ENCODE results near the gene GTPBP3.
"Not testable (repeated sequence)": the region's sequence is repeated elsewhere in the genome, so short reads cannot be mapped to it uniquely, and the experiment has no call there.

GTPBP3 gene

DNA sequence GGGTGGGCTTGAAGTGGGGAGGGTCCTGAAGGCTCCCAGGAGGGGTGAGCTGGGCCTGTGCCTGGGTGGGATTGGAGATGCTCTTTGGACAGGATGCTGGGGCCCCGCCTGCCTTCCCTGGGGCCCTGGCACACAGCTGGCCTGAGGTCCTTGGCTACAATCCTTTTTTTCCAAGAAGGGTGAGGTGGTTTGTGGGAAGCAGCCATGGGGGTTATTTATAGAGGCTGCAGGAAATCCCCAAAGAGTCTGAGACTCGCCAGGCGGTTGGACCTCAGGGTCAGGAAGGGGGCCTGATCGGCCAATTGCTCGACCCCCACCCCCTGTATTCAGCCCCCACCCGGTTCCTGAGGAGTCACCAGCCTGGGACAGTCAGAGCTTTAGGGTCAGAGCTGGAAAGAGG, 10.0 kb downstream of the GTPBP3 start:
- DNase-seq: no peak

DNA sequence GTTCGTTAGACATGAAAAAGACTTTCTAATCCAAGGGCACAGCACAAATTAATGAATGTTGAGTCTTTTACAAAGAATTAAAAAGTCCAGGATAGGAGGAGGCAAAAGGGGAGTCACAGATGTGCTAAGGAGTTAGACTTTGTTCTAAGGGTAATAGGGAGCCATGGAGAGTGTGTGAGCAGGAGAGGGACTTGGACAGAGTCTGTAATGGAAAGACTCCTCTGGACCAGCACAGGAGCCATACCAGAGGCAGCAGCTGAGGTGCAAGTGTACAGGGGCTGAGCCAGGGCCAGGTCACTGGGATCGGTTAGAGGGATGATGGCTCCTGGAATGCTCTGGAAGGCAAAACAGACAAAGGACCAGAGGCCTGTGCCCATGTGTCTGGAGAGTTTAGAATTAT, 10.5 kb downstream of the GTPBP3 start:
- DNase-seq: no peak

DNA sequence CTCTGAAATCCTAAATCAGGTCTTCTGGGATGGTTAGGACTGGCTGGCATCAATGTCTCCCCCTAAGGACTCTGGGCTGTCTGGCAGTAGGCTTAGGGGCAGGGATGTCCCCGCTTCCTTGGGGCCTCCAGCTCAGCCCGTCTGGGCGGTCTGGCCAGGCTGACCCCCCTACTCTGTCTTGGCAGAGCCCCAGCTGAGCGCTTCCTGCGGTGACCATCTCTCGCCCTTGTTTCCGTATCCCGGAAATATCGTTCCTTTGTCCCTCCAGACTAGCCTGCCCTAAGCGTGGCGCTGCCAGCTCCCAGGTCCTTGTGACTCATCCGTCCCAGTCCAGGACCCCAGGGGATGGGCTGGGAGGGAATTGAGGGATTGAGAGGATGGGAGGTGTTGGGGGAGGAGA, 11.3 kb downstream of the GTPBP3 start:
- DNase-seq: no peak

DNA sequence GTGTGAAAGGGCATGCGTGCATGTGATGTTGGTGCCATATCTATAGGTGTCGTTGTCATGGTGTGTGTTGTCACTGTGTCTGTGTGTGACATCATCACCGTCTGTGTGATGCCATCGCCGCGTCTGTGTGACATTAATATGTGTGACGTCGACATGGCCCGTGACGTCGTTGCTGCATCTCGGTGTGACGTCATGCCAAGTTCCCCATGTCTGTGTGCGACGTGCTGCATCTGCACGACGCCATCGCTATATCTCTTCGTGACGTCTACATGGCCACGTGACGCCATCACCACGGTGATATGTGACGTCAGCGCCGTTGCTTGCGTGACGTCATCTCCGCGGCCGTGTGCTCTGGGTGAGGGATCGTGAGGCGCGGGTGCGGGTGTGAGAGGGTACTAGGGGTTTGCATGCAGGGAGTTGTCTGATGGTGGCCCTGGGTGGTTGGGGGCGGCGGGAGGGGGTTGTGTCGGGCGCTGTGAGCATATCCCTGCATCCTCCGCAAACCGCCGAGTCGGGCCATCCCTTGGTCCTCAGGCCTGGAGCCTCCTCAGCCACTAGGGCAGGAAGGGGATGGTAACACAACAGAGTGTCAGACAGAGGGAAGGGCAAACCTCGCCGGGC, 14.6 kb downstream of the GTPBP3 start:
- no peak for DNase-seq

DNA sequence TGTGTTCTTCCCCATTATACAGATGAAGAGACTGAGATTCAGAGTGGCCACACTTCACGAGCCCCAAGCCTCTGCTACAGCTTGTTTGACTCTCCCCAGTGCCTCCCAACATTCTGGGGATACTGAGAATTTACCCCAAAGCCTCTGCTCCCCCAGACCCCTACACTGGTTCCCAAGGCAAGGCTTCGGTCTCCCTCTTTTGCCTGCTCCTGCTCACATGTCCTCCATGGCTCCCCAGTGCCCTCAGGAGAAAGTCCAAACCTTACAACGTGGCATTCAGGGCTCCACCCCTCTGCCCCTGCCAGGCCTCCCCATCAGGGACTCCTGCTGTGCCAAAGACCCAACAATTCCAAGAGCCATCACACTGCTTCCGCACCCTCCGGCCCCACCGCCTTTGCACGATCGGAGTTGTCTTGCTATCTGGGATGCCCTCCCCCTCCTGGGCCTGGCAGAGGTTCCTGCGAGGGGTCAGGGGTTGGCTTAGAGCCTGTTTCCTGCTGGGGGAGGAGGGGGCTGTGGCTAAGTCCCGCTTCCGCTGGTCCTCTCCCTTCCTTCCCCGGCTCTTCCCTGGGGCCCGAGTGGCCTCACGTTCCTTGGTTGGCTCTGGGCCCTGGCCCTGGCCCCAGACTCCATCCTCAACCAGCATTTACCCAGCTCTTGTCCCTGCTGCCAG, 15.4 kb downstream of the GTPBP3 start:
- no peak for DNase-seq

DNA sequence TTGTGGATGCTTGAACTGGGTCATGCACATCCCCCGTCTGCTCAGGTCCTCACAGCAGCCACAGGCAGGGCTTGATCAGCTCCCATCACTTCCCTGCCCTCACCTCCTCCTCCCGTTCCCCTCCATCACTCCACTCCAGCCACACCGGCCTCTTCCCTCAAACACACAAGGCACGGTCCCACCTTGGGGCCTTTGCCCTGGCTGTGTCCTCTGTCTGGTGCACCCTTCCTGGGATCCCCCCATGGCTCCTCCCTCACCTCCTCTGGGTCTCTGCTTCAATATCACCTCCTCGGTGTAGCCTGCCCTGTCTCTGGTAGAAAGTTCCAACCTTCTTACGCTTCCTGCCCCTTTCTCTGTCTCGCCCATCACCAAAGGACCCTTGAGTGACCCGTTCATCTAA, 16.0 kb downstream of the GTPBP3 start:
- no peak for DNase-seq

DNA sequence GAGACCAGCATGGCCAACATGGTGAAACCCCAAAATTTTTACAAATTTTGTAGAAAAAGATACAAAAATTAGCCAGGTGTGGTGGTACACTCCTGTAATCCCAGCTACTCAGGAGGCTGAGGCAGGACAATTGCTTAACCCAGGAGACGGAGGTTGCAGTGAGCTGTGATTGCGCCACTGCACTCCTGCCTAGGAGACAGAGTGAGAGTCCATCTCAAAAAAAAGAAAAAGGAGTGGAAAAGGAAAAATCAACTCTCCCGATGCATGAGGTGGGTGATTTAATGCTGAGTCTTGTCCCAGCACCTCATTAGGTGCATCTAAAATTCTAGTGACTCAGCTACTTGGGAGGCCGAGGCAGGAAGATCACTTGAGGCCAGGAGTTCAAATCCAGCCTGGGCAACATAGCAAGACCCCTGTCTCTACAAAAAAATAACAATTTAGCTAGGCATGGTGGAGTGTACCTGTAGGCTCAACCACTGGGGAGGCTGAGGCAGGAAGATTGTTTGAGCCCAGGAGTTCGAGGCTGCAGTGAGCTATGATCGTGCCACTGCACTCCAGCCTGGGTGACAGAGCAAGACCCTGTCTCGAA, 19.8 kb downstream of the GTPBP3 start:
- DNase-seq: no peak

DNA sequence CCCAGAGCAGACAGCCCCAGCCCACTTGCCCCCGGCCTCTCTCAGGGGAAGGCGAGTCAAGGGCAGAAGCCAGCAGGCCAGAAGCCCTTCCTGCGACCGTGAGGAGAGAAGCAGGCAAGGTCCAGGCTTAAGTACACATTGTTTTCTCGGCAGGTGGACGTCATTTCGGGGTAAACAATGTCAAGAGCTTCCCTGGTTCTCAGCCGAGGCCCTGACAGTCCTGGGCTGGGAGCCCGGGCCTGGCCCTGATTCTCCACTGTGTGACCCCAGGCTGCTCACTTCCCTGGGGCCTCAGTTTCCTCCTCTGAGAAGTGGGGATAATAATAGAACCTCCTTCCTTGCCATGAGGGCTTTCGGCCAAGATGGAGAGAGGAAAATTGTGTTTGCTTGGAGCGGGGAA, 20.4 kb downstream of the GTPBP3 start:
- DNase-seq: no peak

DNA sequence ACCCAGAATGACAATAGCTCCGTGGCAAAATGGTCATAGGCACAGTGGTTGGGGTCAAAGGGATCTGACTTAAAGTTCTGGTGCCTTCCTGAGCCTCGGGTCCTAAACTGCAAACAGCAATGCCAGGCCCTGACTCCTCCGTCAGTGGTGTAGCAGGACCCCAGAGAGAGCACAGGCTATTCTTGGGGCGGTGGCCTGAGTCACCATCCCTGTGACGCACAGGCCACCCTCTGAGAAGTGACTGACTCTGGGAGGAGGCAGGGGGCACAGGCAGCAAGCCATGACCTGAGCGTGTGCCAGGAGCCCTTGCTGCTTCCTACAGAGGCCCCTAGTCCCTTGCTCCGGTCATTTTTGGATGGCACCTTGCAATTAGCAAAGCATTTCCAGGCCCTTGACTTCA, 21.0 kb downstream of the GTPBP3 start:
- no peak for DNase-seq

DNA sequence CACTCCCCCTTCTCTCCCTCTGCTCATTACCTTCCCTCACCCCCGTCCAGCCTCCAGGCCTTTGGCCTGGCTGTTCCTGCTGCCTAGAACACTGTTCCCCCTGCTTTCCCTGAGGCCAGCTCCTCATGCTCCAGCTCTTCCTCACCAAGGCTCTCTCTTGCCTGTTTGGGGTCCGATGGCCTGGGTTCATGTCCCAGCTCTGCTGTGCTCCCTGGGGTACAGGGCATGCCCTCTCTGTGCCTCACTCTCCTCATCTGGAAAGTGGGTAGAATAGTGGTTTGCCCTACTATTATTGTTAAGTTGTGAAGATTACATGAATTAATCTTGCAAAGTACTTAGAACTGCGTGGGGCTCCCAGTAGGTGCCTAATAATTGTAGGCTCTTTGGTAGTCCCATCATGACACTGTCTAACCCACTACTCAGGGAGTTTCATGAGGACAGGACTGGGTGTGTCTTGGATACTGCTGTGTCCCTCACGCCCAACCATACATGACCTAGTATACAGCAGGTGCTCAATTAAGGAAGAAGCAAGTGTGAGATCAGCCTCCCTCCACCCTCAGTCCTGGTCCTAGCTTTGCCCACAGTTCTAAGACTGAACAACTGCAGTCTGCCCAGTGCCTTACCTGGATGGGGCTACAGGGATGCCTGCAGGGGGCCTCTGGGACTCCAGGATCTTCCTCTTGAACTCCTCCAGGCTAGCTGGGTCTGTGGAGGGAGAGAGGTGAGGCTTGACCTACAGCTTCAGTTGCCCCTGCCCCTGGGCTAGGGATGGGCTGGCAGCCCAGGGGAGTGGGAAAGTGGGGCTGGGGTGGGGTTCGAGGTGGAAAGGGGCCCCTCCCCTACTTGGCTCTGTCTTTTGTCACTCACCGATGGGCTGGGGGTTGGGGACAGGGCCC, 22.8 kb downstream of the GTPBP3 start:
- DNase-seq: no peak

DNA sequence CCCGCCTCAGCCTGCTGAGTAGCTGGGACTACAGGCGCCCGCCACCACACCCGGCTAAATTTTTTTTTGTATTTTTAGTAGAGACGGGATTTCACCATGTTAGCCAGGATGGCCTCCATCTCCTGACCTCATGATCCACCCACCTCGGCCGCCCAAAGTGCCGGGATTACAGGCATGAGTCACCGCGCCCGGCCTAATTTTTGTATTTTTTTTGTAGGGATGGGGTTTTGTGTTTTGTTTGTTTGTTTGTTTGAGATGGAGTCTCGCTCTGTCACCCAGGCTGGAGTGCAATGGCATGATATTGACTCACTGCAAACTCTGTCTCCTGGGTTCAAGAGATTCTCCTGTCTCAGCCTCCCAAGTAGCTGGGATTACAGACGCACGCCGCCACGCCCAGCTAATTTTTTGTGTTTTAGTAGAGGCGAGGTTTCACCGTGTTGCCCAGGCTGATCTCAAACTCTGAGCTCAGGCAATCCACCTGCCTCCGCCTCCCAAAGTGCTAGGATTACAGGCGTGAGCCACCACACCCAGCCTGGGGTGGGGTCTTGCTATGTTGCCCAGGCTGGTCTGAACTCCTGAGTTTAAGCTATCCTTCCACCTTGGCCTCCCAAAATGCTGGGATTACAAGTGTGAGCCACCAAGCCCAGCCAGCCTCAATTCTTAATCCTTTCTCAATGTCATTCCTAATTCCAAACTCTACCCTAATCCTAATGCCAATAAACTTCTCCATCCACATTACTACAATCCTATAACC, 26.7 kb downstream of the GTPBP3 start:
- not testable (repeated sequence) for DNase-seq

DNA sequence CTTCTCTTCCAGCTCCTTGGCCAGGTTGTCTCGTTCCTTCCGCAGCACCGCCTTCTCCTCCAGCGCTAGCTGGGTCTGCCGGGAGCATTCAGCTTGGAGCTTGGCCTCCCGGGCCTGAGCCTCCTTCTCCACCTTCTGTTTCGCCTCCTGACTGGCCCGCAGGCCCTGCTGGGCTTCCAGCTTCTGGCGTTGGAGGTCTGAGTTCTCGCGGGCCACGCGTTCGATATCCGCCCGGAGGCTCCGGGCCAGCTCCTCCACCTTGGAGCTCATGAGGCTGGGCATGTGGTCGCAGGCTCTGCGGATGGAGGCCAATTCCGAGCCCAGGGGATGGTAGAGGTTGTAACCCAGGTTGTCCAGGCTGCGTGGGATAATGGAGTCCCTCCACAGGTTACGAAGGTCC, 28.0 kb downstream of the GTPBP3 start:
- DNase-seq: no peak

DNA sequence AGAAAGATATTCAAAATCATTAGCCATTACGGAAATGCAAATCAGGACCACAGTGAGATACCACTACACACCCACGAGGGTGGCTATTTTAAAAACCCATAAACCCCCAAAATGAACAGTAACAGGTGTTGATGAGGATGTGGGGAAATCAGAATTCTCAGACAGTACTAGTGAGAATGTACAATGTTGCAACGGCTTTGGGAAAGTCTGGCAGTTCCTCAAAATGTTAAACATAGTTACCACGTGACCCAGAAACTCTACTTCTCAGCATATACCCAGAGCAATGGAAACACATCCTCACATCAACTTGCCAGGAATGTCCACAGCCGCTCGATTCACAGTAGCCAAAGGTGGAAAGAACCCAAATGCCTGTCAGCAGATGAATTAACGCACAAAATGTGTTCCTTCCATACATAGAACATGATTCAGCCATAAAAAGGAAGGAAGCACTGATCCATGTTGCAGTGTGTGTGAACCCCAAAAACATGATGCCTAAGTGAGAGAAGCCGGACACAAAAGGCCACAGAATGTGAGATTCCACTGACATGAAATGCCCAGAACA, 32.8 kb downstream of the GTPBP3 start:
- DNase-seq: no peak

DNA sequence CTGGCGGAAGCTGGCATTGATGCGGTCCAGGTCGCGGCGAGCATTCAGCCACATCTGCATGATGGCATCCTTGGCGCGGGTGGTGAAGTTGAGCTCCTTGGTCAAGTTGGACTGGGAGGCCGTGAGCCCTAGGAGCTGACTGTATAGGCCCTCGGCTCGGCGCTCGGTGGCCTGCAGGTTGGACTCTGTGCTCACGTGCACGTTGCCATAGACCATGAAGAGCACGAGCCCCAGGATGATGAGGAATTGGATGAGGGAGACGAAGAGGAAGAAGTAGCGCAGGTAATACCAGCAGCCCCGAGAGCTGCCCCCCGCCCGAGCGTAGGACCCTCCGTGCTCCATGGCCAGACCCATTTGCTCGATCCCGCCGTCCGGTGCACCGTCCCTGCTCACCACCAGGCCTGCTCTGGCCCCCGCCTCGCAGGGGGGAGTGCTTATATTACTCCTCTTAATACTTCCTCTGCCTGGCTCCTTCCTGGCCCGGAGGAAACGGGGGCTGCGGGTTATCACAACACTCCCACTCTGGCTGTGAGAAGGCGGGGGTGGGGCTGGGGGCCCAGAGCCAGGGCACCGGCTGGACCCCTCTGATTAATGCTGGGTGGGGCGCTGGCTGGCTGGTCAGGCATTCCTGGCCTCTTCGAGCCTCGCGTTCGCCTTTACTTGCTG, 39.7 kb downstream of the GTPBP3 start, which contains the start of gene PLVAP:
Gene PLVAP, minus strand, starts transcription at position 408 of the 666 bp plus-strand sequence. Its CDS starts 54 bp downstream, at position 354.
- no peak for DNase-seq

DNA sequence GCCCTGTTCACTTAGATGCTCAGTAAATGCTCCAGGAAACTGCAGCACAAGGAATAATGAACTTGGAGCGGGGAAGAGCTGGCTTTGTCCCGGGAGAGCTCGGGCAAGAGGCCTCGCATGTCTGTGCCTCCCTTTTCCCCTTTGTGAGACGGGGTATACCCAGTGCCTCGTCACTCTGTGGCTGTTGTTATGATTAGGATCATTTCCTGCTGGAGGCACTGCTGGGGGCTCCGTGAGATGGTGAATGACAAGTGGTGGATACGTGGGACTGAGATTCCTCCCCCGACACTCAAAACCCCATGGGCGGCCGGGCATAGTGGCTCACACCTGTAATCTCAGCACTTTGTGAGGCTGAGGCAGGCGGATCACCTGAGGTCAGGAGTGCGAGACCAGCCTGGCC, 40.9 kb downstream of the GTPBP3 start:
- DNase-seq: no peak

DNA sequence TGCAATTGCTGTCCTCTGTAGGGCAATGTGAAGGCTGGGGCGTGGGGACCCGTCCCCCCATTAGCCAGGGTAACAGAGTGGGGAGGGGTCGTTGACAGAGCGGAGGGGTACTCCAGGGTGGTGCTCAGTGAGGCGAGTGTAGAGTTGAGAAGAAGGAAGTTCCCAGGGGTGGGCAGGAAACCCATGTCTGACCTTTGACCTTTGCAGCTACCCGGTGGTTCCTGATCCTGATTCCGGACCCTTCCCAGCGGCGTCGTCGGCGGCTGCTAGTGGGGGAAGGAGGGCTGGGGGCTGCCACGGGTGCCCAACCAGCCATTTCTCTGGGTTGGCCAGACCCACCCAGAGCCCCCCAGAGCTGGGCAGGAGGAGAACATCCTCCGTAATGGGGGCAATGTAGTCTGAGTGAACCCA, 41.9 kb downstream of the GTPBP3 start:
- no peak for DNase-seq

DNA sequence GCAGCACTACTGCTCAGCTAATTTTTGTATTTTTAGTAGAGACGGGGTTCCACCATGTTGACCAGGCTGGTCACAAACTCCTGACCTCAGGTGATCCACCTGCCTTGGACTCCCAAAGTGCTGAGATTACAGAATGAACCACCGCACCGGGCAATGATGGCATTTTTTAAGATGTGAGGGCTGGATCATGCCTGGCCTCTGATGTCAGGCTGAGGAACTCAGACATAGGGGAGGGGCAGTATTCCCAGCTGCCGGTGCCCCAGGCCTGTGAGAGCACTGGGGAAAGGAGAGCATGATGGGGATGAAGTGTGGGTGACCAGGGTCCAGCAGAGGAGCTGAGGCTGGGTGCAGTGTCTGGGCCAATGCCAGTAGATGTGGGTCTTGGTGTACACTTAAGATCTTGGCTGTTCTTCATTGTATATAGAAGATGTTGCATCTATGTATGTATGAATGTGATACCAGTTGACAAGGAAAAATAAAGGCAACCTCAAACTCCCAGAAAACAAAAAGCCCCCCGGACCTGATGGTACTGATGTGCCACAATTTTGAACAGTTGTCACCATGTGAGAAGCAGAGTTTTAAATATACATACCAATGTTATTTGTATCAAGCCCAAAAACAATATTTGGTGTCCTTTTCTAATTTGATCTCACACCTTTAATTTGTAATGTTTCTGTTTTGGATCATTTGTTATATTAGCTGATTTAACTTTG, 43.2 kb downstream of the GTPBP3 start:
- no peak for DNase-seq

DNA sequence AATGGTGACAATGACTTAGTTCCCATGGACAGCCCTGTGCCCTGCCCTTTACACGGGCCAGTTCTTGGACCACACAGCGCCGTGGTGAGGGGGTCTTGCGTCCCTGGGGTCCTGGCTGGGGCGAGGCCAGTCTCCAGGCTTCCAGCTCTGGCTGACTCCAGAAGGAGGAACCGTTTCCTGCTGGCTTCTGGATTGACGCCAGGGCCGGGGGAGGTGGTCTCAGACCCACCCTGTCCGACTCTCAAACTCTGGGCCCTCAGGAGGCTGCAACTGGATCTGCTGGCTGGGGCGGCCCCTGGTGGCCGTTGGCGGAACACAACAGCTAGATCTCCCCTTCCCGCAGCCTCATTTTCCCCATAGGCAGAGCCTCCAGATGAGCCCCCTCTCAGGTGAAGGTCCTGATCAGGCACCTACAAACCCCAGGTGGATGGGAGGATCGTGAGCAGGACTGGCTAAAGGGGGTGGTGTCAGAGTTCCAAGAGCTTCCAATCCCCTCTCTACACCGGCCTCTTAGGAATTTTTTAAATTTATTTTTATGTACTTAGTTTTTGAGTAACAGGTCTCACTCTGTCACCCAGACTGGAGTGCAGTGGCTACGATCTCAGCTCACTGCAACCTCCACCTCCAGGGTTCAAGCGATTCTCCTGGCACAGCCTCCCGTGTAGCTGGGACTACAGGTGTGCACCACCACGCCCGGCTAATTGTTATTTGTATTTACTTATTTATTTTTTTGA, 48.7 kb downstream of the GTPBP3 start:
- DNase-seq: peak; percentile 58

DNA sequence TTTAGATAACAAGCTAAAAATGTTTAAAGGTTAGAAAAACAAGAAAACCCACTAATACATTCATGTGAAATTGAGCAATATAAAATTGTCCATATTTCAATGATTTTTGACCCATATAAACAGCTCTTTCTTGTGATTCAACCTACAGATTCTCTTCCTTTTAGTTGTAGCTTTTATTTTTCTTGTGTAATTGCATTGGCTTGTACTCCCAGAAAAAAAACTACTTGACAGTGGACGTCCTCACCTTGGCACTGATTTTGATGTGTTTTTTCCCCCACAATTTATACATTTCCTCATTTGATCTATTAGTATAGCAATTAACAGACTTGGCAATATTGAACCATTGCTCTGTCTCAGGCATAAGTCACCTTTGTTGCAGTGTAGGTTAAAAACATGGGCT, 51.9 kb downstream of the GTPBP3 start:
- no peak for DNase-seq

DNA sequence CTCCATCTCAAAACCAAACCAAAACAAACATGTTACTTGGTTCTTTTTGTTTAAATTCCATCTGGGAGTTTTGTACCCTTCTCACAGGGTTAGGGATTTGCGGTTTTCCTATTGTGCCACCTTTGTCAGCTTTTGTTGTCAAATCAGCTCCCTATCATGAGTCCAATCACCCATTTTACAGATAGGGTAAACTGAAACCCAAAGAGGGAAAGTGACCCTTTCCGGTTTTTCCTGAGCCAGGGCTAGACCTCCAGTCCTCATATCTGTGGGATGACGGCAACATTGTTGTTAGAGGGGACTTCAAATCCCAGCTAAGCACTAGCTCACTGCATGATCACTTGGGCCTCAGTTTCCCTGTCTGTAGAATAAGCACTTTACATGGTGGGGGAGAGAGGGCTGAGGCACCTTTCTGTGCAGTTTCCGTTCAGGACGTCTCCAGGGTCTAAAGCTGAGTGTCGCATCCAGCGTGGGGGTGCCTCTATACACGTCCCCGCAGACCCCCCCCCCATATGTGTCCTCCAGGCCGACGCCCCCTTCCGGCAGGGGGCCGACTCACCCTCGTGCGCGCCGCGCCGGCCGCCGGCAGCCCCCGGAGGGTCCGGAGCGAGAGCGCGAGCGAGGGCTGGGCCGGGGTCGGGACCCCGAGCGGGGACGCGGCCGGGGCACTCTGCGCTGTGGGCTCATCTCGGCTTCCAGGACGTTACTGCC, 52.8 kb downstream of the GTPBP3 start:
- DNase-seq: no peak

Data from activated CD4-positive, alpha-beta T cell treated with anti-CD3 and anti-CD28 coated beads, Interleukin-2, amount 50 U/mL, for 1 hour (primary cell).